ENCODE measurements around the gene RBM20. TPM values are rescaled to one million over a fixed set of nuclear protein-coding genes. Genes with fewer than 3 reads are reported as not detected.

RBM20 gene
- total RNA-seq, 1 donor from 2014 or later: 2.0 TPM

DNA sequence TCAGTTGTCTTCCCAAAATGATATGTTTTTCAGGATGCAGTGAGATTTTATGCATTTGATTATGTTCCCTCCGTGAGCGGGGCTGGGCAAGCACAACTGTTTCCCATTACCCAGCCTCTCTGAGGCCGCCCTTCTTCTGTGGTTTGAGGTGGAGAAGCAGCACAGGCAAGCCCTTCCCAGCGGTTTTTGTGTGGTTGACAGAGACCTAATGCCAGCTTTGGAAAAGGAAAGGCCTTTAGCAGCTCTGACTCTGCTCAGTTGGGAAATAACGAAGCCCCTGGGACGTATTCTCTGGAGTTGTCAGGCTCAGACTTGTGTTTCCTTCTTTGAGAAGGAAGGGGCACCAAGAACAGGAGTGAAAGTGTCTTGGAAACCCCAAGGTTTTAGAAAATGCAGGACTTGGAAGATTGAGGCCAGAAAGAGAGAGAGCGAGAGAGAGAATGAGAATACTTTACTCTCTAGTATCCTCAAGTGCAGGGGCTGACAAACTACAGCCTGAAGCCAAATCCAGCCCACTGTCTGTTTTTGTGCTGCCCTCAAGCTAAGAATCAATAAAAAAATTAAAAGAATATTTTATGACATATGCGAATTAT, 207.0 kb downstream of the RBM20 start:
- no peak for DNase-seq (ENCODE audit: low read depth in 2 of 2)

GRCh38 chr10:110852255-110852896, 208.2 kb downstream of the RBM20 start:
- peak in 1 of 2 donors; percentile 15 for DNase-seq (ENCODE audit: low read depth in 2 of 2)

- DNase-seq (ENCODE audit: low read depth in 2 of 2): no peak
Observed at GRCh38 chr10:110852947-110853346, 208.8 kb downstream of the RBM20 start.

GRCh38 chr10:110853921-110854605, 209.9 kb downstream of the RBM20 start:
- DNase-seq (ENCODE audit: low read depth in 2 of 2): no peak

GRCh38 chr10:110857265-110858171, 213.4 kb downstream of the RBM20 start:
- DNase-seq (ENCODE audit: low read depth in 2 of 2): no peak

DNA sequence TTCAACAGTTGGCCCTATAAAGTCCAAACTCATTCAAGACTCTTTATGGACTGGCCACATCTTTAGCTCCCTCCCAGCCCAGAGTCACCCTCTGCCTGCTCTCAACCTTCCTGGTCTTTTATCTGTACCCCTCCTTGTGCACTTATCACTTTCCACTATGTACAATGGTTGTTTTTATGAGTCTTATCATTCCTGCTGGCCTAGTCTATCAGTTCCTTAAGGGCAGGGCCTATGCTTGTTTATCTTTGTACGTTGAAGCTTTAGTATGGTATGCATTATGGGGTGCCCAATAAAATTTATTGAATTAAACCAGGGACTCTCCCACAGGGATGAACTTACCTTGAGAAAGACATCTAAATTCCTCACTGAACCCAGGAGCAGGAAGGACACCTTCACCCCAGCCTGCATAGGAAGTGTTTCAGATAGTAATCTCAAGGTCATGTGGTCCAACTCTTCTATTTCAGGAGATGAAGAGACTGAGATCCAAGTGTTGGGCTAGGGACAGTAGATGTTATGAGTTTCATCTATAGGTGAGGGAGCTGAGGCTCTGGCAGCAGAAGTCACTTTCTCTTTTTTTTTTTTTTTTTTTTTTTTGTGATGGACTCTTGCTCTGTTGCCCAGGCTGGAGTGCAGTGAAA, 214.3 kb downstream of the RBM20 start:
- no peak for DNase-seq (ENCODE audit: low read depth in 2 of 2)

GRCh38 chr10:110859206-110859972, 215.3 kb downstream of the RBM20 start:
- DNase-seq (ENCODE audit: low read depth in 2 of 2): no peak

DNA sequence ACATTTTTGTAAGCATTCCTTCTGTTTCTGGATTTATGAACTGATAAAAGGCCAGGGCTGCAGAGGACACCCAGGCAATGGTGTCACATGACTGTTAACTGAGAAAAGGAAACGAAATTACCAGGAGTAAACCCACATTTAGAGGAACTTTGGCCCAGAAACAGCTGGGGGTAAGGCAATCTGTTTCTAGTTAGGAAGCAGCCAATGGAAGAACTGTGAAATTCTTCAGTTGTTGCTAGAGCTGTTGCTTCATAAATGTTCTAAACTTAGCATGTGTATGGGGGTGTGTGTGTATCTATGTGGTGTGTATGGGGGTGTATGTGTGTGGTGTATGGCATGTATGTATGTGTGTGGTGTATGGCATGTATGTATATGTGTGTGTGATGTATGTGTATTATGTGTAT, 215.8 kb downstream of the RBM20 start:
- no peak for DNase-seq (ENCODE audit: low read depth in 2 of 2)

GRCh38 chr10:110860576-110861241, 216.6 kb downstream of the RBM20 start:
- DNase-seq (ENCODE audit: low read depth in 2 of 2): no peak

GRCh38 chr10:110861476-110861875, 217.3 kb downstream of the RBM20 start:
- no peak for DNase-seq (ENCODE audit: low read depth in 2 of 2)

- DNase-seq (ENCODE audit: low read depth in 2 of 2): no peak
Observed at GRCh38 chr10:110861930-110862649, 218.0 kb downstream of the RBM20 start.

DNA sequence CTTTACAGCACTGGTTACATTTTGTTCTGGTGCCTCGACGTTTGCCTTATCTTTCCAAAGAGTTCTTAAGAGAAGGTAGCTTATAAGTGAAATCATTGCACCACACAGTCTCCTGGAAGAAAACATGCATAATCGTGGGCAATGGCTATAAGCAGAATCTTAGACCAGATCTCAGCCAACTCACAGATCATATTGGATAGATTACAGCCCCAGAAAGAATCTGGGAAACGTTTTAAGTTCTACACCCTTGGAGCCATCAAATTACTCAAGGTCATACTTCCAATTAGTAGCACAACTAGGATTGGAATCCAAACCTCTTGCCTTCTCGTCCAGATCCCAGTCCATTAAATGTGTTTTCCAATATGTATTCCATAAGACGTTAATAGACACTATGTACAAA, 218.8 kb downstream of the RBM20 start:
- no peak for DNase-seq (ENCODE audit: low read depth in 2 of 2)

DNA sequence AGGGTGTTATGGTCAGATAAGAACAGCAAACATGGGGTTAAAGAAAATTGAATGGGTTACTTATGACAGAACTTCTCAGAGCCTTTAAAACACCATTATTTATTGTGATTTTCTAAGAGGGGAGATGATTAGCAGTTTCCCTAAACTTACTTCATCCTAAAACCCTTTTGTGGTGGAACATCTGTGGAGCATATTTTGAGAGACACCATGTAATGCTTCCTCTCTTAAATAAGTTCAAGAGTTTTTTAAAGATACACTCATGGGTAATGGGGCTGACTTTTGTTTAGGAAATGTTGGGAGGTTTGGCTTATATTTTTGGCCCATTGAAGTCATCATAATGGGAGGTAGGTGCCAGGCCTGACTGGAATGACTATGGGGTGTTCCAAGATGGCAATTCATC, 219.2 kb downstream of the RBM20 start:
- DNase-seq (ENCODE audit: low read depth in 2 of 2): no peak

DNA sequence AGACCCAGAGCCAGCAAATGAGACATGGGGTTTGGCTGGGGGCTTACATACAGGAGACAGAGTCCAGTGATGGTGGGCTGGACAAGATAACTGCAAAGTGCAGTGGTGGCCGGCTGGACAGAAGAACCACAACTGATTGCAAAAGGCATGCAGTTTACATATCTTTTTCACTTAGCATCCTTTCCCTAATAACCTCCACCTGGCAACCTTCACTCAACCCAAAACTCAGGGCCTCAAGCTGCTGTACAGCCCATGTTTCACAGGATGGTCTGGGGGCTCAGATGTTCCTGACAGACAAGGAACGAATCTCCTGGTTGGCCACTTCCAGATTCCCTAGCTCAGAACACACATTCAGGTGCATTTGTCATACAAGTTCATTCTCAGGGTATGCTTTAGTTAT, 219.8 kb downstream of the RBM20 start:
- DNase-seq (ENCODE audit: low read depth in 2 of 2): no peak

- peak in 1 of 2 donors; percentile 14 for DNase-seq (ENCODE audit: low read depth in 2 of 2)
Observed at GRCh38 chr10:110864662-110865140, 220.6 kb downstream of the RBM20 start.

DNA sequence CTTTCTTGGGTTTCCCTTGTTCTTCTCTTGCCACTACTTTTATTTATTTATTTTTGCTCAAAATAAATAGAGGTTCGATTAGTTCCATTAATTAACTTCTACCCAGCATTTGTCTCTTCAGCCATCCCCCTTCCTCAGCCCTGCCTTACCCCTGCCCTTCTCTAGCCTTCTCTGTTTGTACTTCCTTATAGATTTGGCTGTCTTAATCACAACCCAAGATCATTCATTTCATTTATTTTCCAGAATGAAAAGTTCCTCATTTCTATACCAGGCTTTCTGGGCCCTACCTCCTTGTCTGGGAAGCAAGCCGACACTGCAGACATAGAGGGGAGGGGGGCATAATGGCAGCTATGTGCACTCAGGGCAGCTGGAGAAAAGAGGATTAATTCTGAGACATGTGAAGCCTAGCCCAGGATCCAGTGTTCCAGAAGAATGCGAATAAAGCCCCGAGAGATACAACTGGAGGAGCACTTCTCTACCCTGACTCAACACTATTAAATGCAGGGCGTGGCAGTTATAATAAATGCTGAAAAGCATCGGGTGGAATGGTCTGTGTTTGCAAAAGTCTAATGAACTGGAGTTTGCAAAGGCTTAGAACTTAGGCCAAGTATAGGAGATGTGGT, 221.2 kb downstream of the RBM20 start:
- DNase-seq (ENCODE audit: low read depth in 2 of 2): no peak

DNA sequence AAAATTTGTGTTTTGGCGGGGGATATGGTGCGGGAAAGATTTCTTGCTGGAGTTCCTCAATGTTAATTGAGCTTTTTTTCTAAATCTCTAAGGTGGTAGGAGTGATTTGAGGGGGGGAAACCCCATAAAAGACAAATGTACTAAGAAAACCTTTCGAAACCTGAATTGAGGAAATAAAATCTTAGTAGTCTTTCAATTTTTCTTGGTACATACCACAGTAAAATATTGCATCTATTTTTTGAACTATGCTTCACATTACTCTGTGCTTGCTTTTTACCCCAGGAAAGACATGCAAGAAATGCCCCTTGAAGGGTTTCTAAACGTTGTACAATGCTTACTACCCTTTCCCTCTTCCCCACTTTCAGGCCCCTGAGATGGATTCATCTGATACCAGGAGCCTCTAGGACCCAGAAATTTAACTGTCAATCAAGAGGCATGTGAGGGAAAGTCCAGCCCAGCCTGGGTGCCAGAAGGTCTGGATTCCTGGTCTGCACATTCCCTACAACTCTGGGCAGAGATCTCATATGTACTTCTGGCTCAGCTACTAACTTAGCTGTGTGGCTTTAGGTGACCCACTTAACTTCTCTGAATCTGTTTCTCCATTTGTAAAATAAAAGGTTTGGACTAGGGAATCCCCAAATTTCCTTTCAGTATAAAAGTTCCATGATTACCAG, 221.8 kb downstream of the RBM20 start:
- no peak for DNase-seq (ENCODE audit: low read depth in 2 of 2)

All from lung microvascular endothelial cell (primary cell).